ENCODE data around the gene SYTL2.

The SYTL2 gene

GRCh38 chr11:85647078-85647477, 163.9 kb downstream of the SYTL2 start:
- DNase-seq (ENCODE audit: extremely low spot score): no peak
- TF ChIP-seq CTCF (IDR thresholded peaks at IDR 0.05; ENCODE audit: control extremely low read depth, extremely low read depth, low read depth, missing control alignments): no peak
- ChIA-PET CTCF (interaction anchor here (1.0 to 3.8 kb wide), 6 partner anchors 10 to 208 kb away, joined by 3 to 27 read pairs (median 6); partner anchors contain the start of genes CCDC83 and CREBZF), POLR2A (interaction anchor here (1.1 to 1.7 kb wide), 4 partner anchors 9 to 19 kb away, joined by 3 to 11 read pairs (median 8); partner anchors contain the start of genes CREBZF and TMEM126B)

All from GM10248 (cell line).